ENCODE results near the gene TMPRSS2.

TMPRSS2 gene

GRCh38 chr21:41509733-41510132 is 1.8 kb upstream of the TMPRSS2 start:
- no peak for DNase-seq (ENCODE audit: low spot score)

- DNase-seq (ENCODE audit: low spot score) = no peak
Measured at GRCh38 chr21:41509145-41509496, 1.2 kb upstream of the TMPRSS2 start.

GRCh38 chr21:41508415-41509144 is 622 bp upstream of the TMPRSS2 start:
- no peak for DNase-seq (ENCODE audit: low spot score)

GRCh38 chr21:41506611-41507520 is 1.1 kb downstream of the TMPRSS2 start:
- no peak for DNase-seq (ENCODE audit: low spot score)

- DNase-seq (ENCODE audit: low spot score) = no peak
Measured at GRCh38 chr21:41506005-41506594, 1.9 kb downstream of the TMPRSS2 start.

GRCh38 chr21:41504030-41504429 is 3.9 kb downstream of the TMPRSS2 start:
- no peak for DNase-seq (ENCODE audit: low spot score)

- DNase-seq (ENCODE audit: low spot score) = no peak
Measured at GRCh38 chr21:41503331-41503730, 4.6 kb downstream of the TMPRSS2 start.

- no peak for DNase-seq (ENCODE audit: low spot score)
Measured at GRCh38 chr21:41501919-41502318, 6.0 kb downstream of the TMPRSS2 start.

- no peak for DNase-seq (ENCODE audit: low spot score)
Measured at GRCh38 chr21:41500931-41501381, 7.0 kb downstream of the TMPRSS2 start.

GRCh38 chr21:41500363-41500762 is 7.6 kb downstream of the TMPRSS2 start:
- no peak for DNase-seq (ENCODE audit: low spot score)

- DNase-seq (ENCODE audit: low spot score) = no peak
Measured at GRCh38 chr21:41499920-41500319, 8.0 kb downstream of the TMPRSS2 start.

- DNase-seq (ENCODE audit: low spot score) = no peak
Measured at GRCh38 chr21:41497788-41498187, 10.2 kb downstream of the TMPRSS2 start.

- no peak for DNase-seq (ENCODE audit: low spot score)
Measured at GRCh38 chr21:41497008-41497407, 10.9 kb downstream of the TMPRSS2 start.

- no peak for DNase-seq (ENCODE audit: low spot score)
Measured at GRCh38 chr21:41494242-41494641, 13.7 kb downstream of the TMPRSS2 start.

GRCh38 chr21:41491412-41491811 is 16.5 kb downstream of the TMPRSS2 start:
- no peak for DNase-seq (ENCODE audit: low spot score)

- no peak for DNase-seq (ENCODE audit: low spot score)
Measured at GRCh38 chr21:41490330-41490729, 17.6 kb downstream of the TMPRSS2 start.

- no peak for DNase-seq (ENCODE audit: low spot score)
Measured at GRCh38 chr21:41489329-41489728, 18.6 kb downstream of the TMPRSS2 start.

- DNase-seq (ENCODE audit: low spot score) = no peak
Measured at GRCh38 chr21:41488080-41488479, 19.9 kb downstream of the TMPRSS2 start.

- DNase-seq (ENCODE audit: low spot score) = no peak
Measured at GRCh38 chr21:41487082-41487481, 20.9 kb downstream of the TMPRSS2 start.

- DNase-seq (ENCODE audit: low spot score) = no peak
Measured at GRCh38 chr21:41483973-41484372, 24.0 kb downstream of the TMPRSS2 start.

GRCh38 chr21:41483415-41483814 is 24.5 kb downstream of the TMPRSS2 start:
- no peak for DNase-seq (ENCODE audit: low spot score)

GRCh38 chr21:41482980-41483379 is 25.0 kb downstream of the TMPRSS2 start:
- no peak for DNase-seq (ENCODE audit: low spot score)

- no peak for DNase-seq (ENCODE audit: low spot score)
Measured at GRCh38 chr21:41482301-41482700, 25.7 kb downstream of the TMPRSS2 start.
